ENCODE data around the gene NDUFS7. TPM values are rescaled to one million over a fixed set of nuclear protein-coding genes. Genes with fewer than 3 reads are reported as not detected.

NDUFS7 gene
- total and polyA plus RNA-seq, 12 donors, result 248 to 498 (median 377) TPM

- Histone ChIP-seq H3K36me3 (peaks cover 0 to 10% (median 0%) of the 10 kb centered on the region in 9 donors), H3K27me3 (peaks cover 0 to 38% (median 0%) of the 10 kb centered on the region in 7 donors), H3K4me3 (peak within 1 kb of the TSS; percentile 47 to 81 (median 72)), H3K27ac (peak within 1 kb of the TSS; percentile 41 to 86 (median 79)), H3K4me1 (peaks cover 10 to 38% (median 26%) of the 10 kb centered on the region in 9 donors), H3K9me3 (no peaks in the 10 kb centered on the region)
- peak in 1 of 2 donors; percentile 68 for DNase-seq
- WGBS, 2 donors, result 1% methylated on average over 84 to 87 of the region's 87 CpGs
- peak; percentile 38 to 72 (median 54) for TF ChIP-seq CTCF (IDR thresholded peaks at IDR 0.05)
- ATAC-seq, result peak; percentile 26 to 85 (median 55)
- intact Hi-C loops (cut with DNase I), result loop anchor here in 3 of 10 donors (10.0 kb wide), 1 partner anchor 127 kb away; the partner anchor contains the start of gene FAM174C (in 3 of the 3)
Measured at GRCh38 chr19:1401138-1401888, 17.6 kb downstream of the NDUFS7 start, which contains the start of gene GAMT. Gene GAMT, minus strand, starts transcription at chr19:1401542. Its CDS starts 66 bp downstream, at chr19:1401476.

GRCh38 chr19:1401889-1402217 is 18.1 kb downstream of the NDUFS7 start:
- no peak for ATAC-seq

GRCh38 chr19:1402411-1403070 is 18.8 kb downstream of the NDUFS7 start:
- TF ChIP-seq CTCF (IDR thresholded peaks at IDR 0.05), result no peak

More at GRCh38 chr19:1401889-1402217, 18.1 kb downstream of the NDUFS7 start:
- Histone ChIP-seq H3K4me1 (peaks cover 8 to 39% (median 23%) of the 10 kb centered on the region in 9 donors), H3K9me3 (no peaks in the 10 kb centered on the region), H3K27me3 (peaks cover 0 to 38% (median 0%) of the 10 kb centered on the region in 7 donors), H3K36me3 (peaks cover 0 to 10% (median 0%) of the 10 kb centered on the region in 9 donors), H3K4me3 (peak overlapping the region in 8 of 10 donors; percentile 50 to 81 (median 72)), H3K27ac (peak overlapping the region in 5 of 10 donors; percentile 14 to 86 (median 78))
- WGBS, 2 donors, result 51 to 64% methylated on average over 11 of the region's 11 CpGs
- TF ChIP-seq CTCF (IDR thresholded peaks at IDR 0.05), result no peak
- intact Hi-C loops (cut with DNase I), result loop anchor here in 3 of 10 donors (10.0 kb wide), 1 partner anchor 127 kb away; the partner anchor contains the start of gene FAM174C (in 3 of the 3)
- no peak for DNase-seq

More at GRCh38 chr19:1402411-1403070, 18.8 kb downstream of the NDUFS7 start:
- ATAC-seq, result no peak
- intact Hi-C loops (cut with DNase I), result loop anchor here in 3 of 10 donors (10.0 kb wide), 1 partner anchor 128 kb away; the partner anchor contains the start of gene FAM174C (in 3 of the 3)
- Histone ChIP-seq H3K36me3 (peaks cover 0 to 8% (median 0%) of the 10 kb centered on the region in 9 donors), H3K27me3 (peaks cover 0 to 38% (median 0%) of the 10 kb centered on the region in 7 donors), H3K4me3 (no peak overlapping the region), H3K9me3 (no peaks in the 10 kb centered on the region), H3K4me1 (peaks cover 8 to 40% (median 19%) of the 10 kb centered on the region in 9 donors), H3K27ac (no peak overlapping the region)
- WGBS, 2 donors, result 60 to 66% methylated on average over 25 of the region's 25 CpGs
- no peak for DNase-seq

Measured in heart right ventricle (tissue), 16 donors.